SJSA1 (cell line): ENCODE data around the gene ABCA5. TPM values are rescaled to one million over a fixed set of nuclear protein-coding genes. Genes with fewer than 3 reads are reported as not detected.

Experiments
- DNase-seq, 2 experiments: peaks; one replicate each; pipeline ENCODE4 v3.0.0-alpha.2; 2015 to 2020; ENCODE audit warnings: low spot score in 2 of 2, low read depth in 1 of 2
- H3K27ac ChIP-seq: fragments of 250-450 bp; sonication (Bioruptor Pico); 2 replicates; pipeline ENCODE4 v1.5.1; 2020; ENCODE audit warnings: mild to moderate bottlenecking, moderate library complexity
- H3K27me3 ChIP-seq: fragments of 250-450 bp; sonication (Bioruptor Pico); replicated peaks from 2 replicates; pipeline ENCODE4 v1.5.1; 2020; ENCODE audit warnings: mild to moderate bottlenecking, moderate library complexity
- H3K36me3 ChIP-seq: fragments of 250-450 bp; sonication (Bioruptor Pico); 2 replicates; pipeline ENCODE4 v1.5.1; 2020; ENCODE audit warnings: mild to moderate bottlenecking
- H3K4me1 ChIP-seq: fragments of 250-450 bp; sonication (Bioruptor Pico); replicated peaks from 2 replicates; pipeline ENCODE4 v1.6.1; 2021; ENCODE audit warnings: mild to moderate bottlenecking
- H3K4me3 ChIP-seq: fragments of 250-450 bp; sonication (Bioruptor Pico); 2 replicates; pipeline ENCODE4 v1.5.1; 2020; ENCODE audit warnings: mild to moderate bottlenecking
- H3K9me3 ChIP-seq: fragments of 250-450 bp; sonication (Bioruptor Pico); replicated peaks from 2 replicates; pipeline ENCODE4 v1.5.1; 2020; ENCODE audit warnings: mild to moderate bottlenecking
- total RNA-seq: library from RNA; depleted of rRNA; stranded (reverse); fragments of >200 nt; shearing (Covaris generic); gene quantifications from 2 replicates; pipeline ENCODE4 v1.2.3, GENCODE V29; 2014

The ABCA5 gene
- total RNA-seq, 1 experiment from 2014 or later: 11.1 TPM

DNA sequence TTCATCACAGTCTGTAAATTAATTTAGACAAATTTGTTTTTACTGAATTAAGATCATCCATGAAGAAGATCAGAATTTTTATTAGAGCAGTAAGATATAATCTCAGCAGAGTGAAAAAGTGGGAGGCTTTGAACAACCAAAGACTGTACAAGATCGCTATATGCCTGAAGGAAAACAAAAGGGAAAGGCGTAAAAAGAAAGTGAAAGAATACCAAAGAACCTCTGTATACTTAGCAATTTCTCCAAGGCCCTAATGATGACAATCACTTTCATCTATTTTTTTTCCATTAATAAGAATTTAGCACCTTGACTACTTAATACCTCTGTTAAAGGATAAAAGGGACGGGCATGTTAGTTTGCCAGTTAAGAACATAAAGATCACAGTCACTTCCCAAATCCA, 59.7 kb downstream of the ABCA5 start:
- Histone ChIP-seq H3K36me3 (no peaks in the 10 kb centered on the region), H3K27ac (no peak overlapping the region), H3K4me1 (no peaks in the 10 kb centered on the region), H3K27me3 (no peaks in the 10 kb centered on the region), H3K9me3 (no peaks in the 10 kb centered on the region), H3K4me3 (no peak overlapping the region)
- DNase-seq: no peak

DNA sequence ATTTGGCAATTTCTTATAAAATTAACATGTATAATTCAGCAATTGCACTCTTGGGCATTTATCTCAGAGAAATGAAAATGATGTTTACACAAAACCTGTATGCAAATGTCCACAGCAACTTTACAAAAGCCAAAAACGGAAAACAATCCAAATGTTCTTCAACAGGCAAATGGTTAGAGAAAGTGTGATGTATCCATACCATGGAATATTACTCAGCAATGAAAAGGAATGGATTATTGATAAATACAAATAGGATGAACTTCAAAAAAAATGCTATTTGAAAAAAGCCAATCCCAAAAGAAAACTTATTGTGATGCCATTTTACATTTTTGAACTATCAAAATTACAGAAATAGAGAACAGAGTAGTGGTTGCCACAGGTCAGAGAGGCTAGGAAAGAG, 61.1 kb downstream of the ABCA5 start:
- Histone ChIP-seq H3K27me3 (no peaks in the 10 kb centered on the region), H3K27ac (no peak overlapping the region), H3K4me1 (no peaks in the 10 kb centered on the region), H3K9me3 (no peaks in the 10 kb centered on the region), H3K4me3 (no peak overlapping the region), H3K36me3 (no peaks in the 10 kb centered on the region)
- DNase-seq: no peak

DNA sequence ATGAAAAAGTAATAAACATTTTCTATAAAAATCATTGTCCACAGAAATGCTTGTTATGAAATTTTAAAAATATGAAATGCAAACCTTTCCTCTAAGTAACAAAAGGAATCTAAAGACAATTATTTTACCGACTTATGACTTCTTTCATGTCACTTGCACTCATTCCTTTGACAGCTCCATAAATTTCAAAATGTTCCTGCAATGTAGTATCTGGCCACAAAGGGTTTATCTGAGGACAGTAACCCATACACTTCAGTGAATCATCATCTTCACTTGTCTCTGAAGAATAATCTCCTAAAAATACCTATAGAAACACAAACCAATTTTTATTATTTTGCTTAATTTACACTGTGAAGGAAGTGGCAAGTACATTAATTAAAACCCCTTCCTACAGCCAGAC, 72.7 kb downstream of the ABCA5 start:
- DNase-seq: no peak
- H3K36me3 ChIP-seq: no peaks in the 10 kb centered on the region
- H3K27ac ChIP-seq: no peak overlapping the region

GRCh38 chr17:69250641-69251040, 76.3 kb downstream of the ABCA5 start:
- Histone ChIP-seq H3K9me3 (no peaks in the 10 kb centered on the region), H3K36me3 (no peaks in the 10 kb centered on the region), H3K27ac (no peak overlapping the region), H3K4me1 (no peaks in the 10 kb centered on the region), H3K4me3 (no peak overlapping the region), H3K27me3 (no peaks in the 10 kb centered on the region)
- DNase-seq: no peak

More for the DNA sequence above, 72.7 kb downstream of the ABCA5 start:
- H3K27me3 ChIP-seq: no peaks in the 10 kb centered on the region
- H3K4me1 ChIP-seq: no peaks in the 10 kb centered on the region
- H3K4me3 ChIP-seq: no peak overlapping the region
- no peaks in the 10 kb centered on the region for H3K9me3 ChIP-seq

DNA sequence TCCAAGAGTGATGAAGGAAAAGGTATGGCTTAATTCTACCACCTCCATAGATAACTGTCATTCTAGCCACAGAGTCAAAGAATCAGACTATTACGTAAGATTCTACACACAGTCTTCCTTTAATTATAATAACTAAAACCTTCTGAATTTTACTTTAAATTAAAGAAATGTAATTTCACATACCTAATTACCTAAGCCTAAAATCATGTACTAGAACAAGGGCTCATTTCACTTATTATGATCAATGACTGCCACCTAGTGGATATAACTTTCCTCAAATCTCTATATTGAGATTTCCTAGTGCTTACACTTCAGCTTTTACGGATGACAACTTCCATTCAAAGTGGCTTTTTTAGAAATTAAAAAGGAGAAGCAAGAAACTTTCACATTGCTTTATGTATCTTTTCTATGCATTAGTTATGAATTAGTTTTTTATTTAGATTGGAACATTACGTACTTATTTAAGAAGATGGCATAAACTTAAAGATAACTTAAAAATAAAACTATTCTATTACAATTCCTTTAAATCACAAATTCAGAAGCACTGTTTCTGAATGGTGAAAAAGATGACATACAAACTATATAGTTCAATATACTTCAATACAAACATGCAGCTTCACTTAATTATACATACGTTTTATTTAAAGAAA, 80.1 kb downstream of the ABCA5 start:
- no peaks in the 10 kb centered on the region for H3K9me3 ChIP-seq
- no peaks in the 10 kb centered on the region for H3K4me1 ChIP-seq
- H3K27me3 ChIP-seq: no peaks in the 10 kb centered on the region
- H3K27ac ChIP-seq: no peak overlapping the region
- H3K36me3 ChIP-seq: no peaks in the 10 kb centered on the region
- no peak overlapping the region for H3K4me3 ChIP-seq
- DNase-seq: peak in 1 of 2 experiments; percentile 53

- H3K36me3 ChIP-seq: no peaks in the 10 kb centered on the region
These were observed 80.7 kb downstream of the ABCA5 start for GRCh38 chr17:69246202-69246601.

DNA sequence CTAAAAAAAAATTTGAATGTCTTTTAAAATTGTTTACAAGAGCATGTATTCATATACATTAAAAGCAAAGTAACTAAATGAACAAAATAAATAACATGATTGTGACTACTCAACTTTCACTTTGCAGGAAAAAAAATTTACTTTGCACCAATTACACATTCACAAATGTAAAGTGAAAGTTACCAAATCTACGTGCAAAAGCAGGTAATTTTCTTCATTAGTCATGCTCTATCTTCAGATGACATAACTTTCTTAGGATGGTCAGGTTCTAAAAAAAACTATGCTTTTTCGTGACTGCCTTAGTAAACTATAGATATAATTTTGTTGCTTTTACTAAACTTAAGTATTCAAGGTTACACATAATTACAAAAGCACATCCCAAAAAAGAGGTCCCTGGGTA, 81.3 kb downstream of the ABCA5 start:
- no peak overlapping the region for H3K27ac ChIP-seq
- no peaks in the 10 kb centered on the region for H3K27me3 ChIP-seq
- H3K4me3 ChIP-seq: no peak overlapping the region
- H3K9me3 ChIP-seq: no peaks in the 10 kb centered on the region
- no peaks in the 10 kb centered on the region for H3K4me1 ChIP-seq
- H3K36me3 ChIP-seq: no peaks in the 10 kb centered on the region
- DNase-seq: no peak

More at GRCh38 chr17:69246202-69246601, 80.7 kb downstream of the ABCA5 start:
- no peaks in the 10 kb centered on the region for H3K9me3 ChIP-seq
- H3K4me3 ChIP-seq: no peak overlapping the region
- no peaks in the 10 kb centered on the region for H3K27me3 ChIP-seq
- no peak overlapping the region for H3K27ac ChIP-seq
- no peak for DNase-seq
- no peaks in the 10 kb centered on the region for H3K4me1 ChIP-seq

DNA sequence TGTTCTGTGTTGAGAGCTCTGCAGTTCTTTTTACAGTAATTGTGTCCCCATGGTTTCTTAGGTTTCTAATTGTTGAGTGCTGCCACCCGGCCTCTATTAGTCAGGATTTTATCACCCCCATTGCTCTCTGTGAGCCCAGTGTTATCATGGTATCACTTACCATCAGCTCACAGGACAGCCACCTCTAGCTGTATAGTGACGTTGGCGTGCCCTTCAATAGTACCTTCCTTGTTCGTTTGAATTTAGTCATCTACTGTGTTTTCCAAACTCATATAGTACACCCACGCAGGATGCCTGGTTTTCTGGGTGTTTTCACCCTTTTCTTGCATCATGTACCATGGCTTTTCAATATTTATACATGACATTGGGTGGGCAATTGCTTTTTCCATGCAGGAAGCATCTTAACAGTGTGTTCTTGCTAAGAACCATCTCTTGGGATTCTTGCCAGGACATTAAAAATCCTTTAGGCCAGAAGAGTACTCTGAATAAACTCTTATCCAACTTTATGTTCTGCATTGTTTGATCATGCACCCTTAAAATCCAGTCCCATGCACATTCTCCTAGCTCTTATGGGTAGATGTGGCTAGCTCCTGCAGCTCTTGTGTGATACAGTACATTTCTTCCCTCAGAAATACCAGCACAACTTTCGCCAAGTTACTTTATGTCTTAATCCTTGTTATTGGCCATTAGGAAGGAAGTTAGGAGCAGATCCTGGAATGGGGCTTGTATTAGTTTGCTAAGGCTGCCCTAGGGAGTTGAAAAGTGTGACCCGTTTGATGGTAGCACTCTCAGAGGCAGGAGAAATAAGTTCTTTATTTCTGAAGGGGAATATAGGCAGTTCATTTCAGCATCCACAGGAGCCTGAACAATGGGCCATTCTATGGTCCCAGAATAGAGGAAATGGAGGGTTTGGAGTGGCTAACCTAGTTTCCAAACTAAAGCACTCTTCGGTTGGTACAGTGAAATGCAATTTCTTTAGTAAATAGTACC, 87.0 kb downstream of the ABCA5 start:
- Histone ChIP-seq H3K27me3 (no peaks in the 10 kb centered on the region), H3K27ac (no peak overlapping the region), H3K9me3 (no peaks in the 10 kb centered on the region), H3K36me3 (no peaks in the 10 kb centered on the region), H3K4me1 (peaks cover 4% of the 10 kb centered on the region; the same call in 1 of the 2 replicates), H3K4me3 (no peak overlapping the region)
- DNase-seq: no peak

GRCh38 chr17:69236946-69237345, 90.0 kb downstream of the ABCA5 start:
- DNase-seq: no peak
- Histone ChIP-seq H3K4me1 (peaks cover 4% of the 10 kb centered on the region; the same call in 1 of the 2 replicates), H3K9me3 (no peaks in the 10 kb centered on the region; the same call in 1 of the 2 replicates), H3K27ac (no peak overlapping the region), H3K4me3 (no peak overlapping the region), H3K36me3 (no peaks in the 10 kb centered on the region), H3K27me3 (no peaks in the 10 kb centered on the region)

DNA sequence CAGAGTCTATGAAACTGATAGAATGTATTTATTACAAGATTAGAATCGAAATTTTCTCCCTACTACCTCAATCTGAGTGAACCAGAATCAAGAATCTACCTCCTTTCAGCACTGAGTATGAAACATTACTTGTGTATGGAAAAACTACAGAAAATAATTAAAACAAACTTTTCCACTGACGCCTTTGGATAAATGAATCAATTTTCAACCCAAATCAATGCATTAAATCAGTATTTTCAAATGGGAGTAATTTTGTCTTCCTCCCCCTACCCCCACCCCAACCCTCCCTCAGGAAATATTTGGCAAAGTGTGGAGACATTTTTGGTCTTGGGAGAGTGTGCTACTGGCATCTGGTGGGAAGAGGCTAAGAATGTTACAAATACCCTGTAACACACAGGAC, 90.5 kb downstream of the ABCA5 start:
- Histone ChIP-seq H3K4me3 (no peak overlapping the region), H3K4me1 (peaks cover 4% of the 10 kb centered on the region; the same call in 1 of the 2 replicates), H3K27ac (no peak overlapping the region), H3K36me3 (no peaks in the 10 kb centered on the region), H3K9me3 (no peaks in the 10 kb centered on the region; the same call in 1 of the 2 replicates), H3K27me3 (no peaks in the 10 kb centered on the region)
- no peak for DNase-seq

- H3K4me1 ChIP-seq: peaks cover 4% of the 10 kb centered on the region; the same call in 1 of the 2 replicates
- H3K9me3 ChIP-seq: no peaks in the 10 kb centered on the region; the same call in 1 of the 2 replicates
- peak; percentile 84 to 89 for DNase-seq
- no peak overlapping the region for H3K27ac ChIP-seq
- no peaks in the 10 kb centered on the region for H3K27me3 ChIP-seq
- no peaks in the 10 kb centered on the region for H3K36me3 ChIP-seq
- no peak overlapping the region for H3K4me3 ChIP-seq
These were observed 91.4 kb downstream of the ABCA5 start for GRCh38 chr17:69235338-69236058.

GRCh38 chr17:69232650-69233049, 94.3 kb downstream of the ABCA5 start:
- no peaks in the 10 kb centered on the region for H3K27me3 ChIP-seq
- no peak for DNase-seq
- no peaks in the 10 kb centered on the region; the same call in 1 of the 2 replicates for H3K9me3 ChIP-seq
- H3K4me3 ChIP-seq: no peak overlapping the region
- peaks cover 13% of the 10 kb centered on the region; the same call in 1 of the 2 replicates for H3K4me1 ChIP-seq
- H3K27ac ChIP-seq: no peak overlapping the region
- H3K36me3 ChIP-seq: no peaks in the 10 kb centered on the region

DNA sequence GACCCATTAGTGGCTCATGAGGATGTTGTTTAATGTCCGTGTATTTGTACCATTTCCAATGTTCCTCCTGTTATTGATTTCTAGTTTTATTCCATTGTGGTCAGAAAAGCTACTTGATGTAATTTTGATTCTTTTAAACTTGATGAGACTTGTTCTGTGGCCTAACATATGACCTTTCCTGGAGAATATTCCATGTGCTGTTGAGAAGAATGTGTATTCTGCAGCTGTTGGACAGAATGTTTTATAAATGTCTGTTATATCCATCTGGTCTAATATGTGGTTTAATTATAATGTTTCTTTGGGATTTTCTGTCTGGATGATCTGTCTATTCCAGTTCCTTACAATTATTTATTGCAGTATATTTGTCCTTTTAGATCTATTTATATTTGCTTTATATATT, 95.4 kb downstream of the ABCA5 start:
- no peaks in the 10 kb centered on the region for H3K36me3 ChIP-seq
- H3K27me3 ChIP-seq: no peaks in the 10 kb centered on the region
- peaks cover 13% of the 10 kb centered on the region; the same call in 1 of the 2 replicates for H3K4me1 ChIP-seq
- no peak overlapping the region for H3K27ac ChIP-seq
- no peaks in the 10 kb centered on the region; the same call in 1 of the 2 replicates for H3K9me3 ChIP-seq
- DNase-seq: no peak
- no peak overlapping the region for H3K4me3 ChIP-seq
